ENCODE results near the gene EXOC7.

- TF ChIP-seq POLR2A (IDR thresholded peaks at IDR 0.05), result no peak
- no peak for TF ChIP-seq CTCF (IDR thresholded peaks at IDR 0.05)
- TF ChIP-seq POLR2AphosphoS5 (IDR thresholded peaks at IDR 0.05; ENCODE audit: insufficient read depth in 1 of 2, low read depth in 1 of 2), result peak in 1 of 2 donors; percentile 28
Measured at GRCh38 chr17:76076765-76077583, 26.6 kb downstream of the EXOC7 start.

Measured in vagina (tissue), 2 donors.